AG04449 (cell line): Measurements from ENCODE around the gene TRRAP.

Source experiments
- CTCF ChIA-PET: fragments of 350-600 bp; formaldehyde crosslinking; extraction: SDS; loops from one replicate; lab custom pipeline; 2021; ENCODE audit warnings: antibody characterized with exemption; lab: Yijun Ruan, JAX
- POLR2A ChIA-PET: fragments of 400-600, 350-600 bp; formaldehyde crosslinking; extraction: SDS; loops from one replicate; lab custom pipeline; 2020; ENCODE audit warnings: antibody characterized with exemption, inconsistent platforms; lab: Yijun Ruan, JAX
- DNase-seq: peaks from one replicate; pipeline ENCODE4 v3.0.0-alpha.2; 2010; ENCODE audit warnings: low read depth, low spot score
- H3K4me3 ChIP-seq: 2 replicates; pipeline ENCODE4 v1.5.1; 2011; ENCODE audit warnings: low read depth, mild to moderate bottlenecking, control low read depth, low read length
- TF ChIP-seq, protein P1 (sequence below): IDR thresholded peaks from one replicate; pipeline ENCODE4 v1.5.1; 2011; ENCODE audit warnings: mild to moderate bottlenecking, moderate library complexity, low read length, control low read depth, inconsistent platforms; ENCODE audit not compliant: insufficient read depth; ENCODE audit errors: missing control alignments

The TRRAP gene

DNA sequence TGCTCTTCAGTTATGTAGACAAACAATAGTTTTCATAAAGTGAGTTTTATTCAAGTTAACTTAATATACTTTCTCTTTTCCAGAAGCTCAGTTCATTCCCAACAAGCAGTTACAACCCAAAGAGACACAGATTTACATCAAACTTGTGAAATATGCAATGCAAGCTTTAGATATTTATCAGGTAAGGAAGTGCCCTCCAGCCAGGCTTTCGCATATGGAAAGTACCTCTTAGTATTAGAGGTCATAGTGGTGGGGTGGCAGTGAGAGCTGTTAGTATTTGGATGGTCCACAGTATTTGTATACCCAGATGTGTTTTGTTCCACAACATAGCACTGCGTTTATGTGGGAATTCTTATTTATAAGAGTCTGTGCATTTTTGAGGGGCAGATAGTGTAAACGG lies 32.1 kb downstream of the TRRAP start:
- DNase-seq: no peak
- TF ChIP-seq, protein P1, sequence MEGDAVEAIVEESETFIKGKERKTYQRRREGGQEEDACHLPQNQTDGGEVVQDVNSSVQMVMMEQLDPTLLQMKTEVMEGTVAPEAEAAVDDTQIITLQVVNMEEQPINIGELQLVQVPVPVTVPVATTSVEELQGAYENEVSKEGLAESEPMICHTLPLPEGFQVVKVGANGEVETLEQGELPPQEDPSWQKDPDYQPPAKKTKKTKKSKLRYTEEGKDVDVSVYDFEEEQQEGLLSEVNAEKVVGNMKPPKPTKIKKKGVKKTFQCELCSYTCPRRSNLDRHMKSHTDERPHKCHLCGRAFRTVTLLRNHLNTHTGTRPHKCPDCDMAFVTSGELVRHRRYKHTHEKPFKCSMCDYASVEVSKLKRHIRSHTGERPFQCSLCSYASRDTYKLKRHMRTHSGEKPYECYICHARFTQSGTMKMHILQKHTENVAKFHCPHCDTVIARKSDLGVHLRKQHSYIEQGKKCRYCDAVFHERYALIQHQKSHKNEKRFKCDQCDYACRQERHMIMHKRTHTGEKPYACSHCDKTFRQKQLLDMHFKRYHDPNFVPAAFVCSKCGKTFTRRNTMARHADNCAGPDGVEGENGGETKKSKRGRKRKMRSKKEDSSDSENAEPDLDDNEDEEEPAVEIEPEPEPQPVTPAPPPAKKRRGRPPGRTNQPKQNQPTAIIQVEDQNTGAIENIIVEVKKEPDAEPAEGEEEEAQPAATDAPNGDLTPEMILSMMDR: no peak
- H3K4me3 ChIP-seq: no peak overlapping the region
- POLR2A ChIA-PET: interaction anchor here (0.6 kb wide), 1 partner anchor 9 kb away, joined by 3 read pairs; no protein-coding TSS in a partner anchor
- CTCF ChIA-PET: interaction anchor here (1.4 to 1.5 kb wide), 2 partner anchors 12 to 79 kb away, joined by 3 to 5 read pairs; no protein-coding TSS in a partner anchor

GRCh38 chr7:98911916-98912315 lies 33.6 kb downstream of the TRRAP start:
- POLR2A ChIA-PET: interaction anchor here (0.5 kb wide), 1 partner anchor 58 kb away, joined by 3 read pairs; no protein-coding TSS in a partner anchor

GRCh38 chr7:98913026-98913425 lies 34.7 kb downstream of the TRRAP start:
- no peak for DNase-seq
- CTCF ChIA-PET: no interaction called here
- H3K4me3 ChIP-seq: no peak overlapping the region
- POLR2A ChIA-PET: no interaction called here
- TF ChIP-seq, protein P1: no peak

More at GRCh38 chr7:98911916-98912315, 33.6 kb downstream of the TRRAP start:
- CTCF ChIA-PET: interaction anchor here (0.9 kb wide), 1 partner anchor 19 kb away, joined by 3 read pairs; no protein-coding TSS in a partner anchor
- H3K4me3 ChIP-seq: no peak overlapping the region
- TF ChIP-seq, protein P1: no peak
- no peak for DNase-seq

GRCh38 chr7:98913612-98914011 lies 35.3 kb downstream of the TRRAP start:
- no peak for DNase-seq
- H3K4me3 ChIP-seq: no peak overlapping the region
- ChIA-PET POLR2A (no interaction called here), CTCF (interaction anchor here (1.0 to 1.3 kb wide), 5 partner anchors 11 to 82 kb away, joined by 3 to 6 read pairs (median 3); no protein-coding TSS in a partner anchor)
- TF ChIP-seq, protein P1: no peak

DNA sequence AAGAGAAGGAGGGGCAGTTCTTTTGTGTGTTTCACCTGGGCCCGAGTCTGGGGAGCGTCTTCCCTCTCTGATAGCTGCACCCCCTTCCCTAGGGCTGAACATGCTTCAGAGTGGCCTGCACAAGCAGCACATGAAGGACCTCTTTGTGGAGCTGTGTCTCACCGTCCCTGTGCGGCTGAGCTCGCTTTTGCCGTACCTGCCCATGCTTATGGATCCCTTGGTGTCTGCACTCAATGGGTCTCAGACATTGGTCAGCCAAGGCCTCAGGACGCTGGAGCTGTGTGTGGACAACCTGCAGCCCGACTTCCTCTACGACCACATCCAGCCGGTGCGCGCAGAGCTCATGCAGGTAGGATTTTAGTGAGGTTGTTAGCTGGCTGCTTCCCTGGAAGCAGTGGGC lies 39.0 kb downstream of the TRRAP start:
- TF ChIP-seq, protein P1: no peak
- DNase-seq: no peak
- ChIA-PET CTCF (interaction anchor here (0.6 kb wide), 1 partner anchor 87 kb away, joined by 3 read pairs; no protein-coding TSS in a partner anchor), POLR2A (no interaction called here)
- no peak overlapping the region for H3K4me3 ChIP-seq

- CTCF ChIA-PET: interaction anchor here (1.2 kb wide), 1 partner anchor 11 kb away, joined by 5 read pairs; no protein-coding TSS in a partner anchor
- POLR2A ChIA-PET: no interaction called here
- no peak overlapping the region for H3K4me3 ChIP-seq
- no peak for DNase-seq
- TF ChIP-seq, protein P1: no peak
Observed at GRCh38 chr7:98921608-98922372, 43.5 kb downstream of the TRRAP start.
